HEK293 (cell line): ENCODE results near the gene SLC2A9.

Experiments
- KLF8 ChIP-seq: fragments of 450-650 bp; formaldehyde crosslinking; IDR thresholded peaks from 2 replicates; pipeline ENCODE4 v1.5.1; 2016; ENCODE audit warnings: missing biosample characterization, missing genetic modification characterization
- ZBTB20 ChIP-seq: fragments of 450-650 bp; formaldehyde crosslinking; IDR thresholded peaks from 2 replicates; pipeline ENCODE4 v1.5.1; 2016; ENCODE audit warnings: missing biosample characterization, missing genetic modification characterization
- ZIC2 ChIP-seq: fragments of 450-650 bp; formaldehyde crosslinking; IDR thresholded peaks from 2 replicates; pipeline ENCODE4 v1.5.1; 2016; ENCODE audit warnings: missing biosample characterization, missing genetic modification characterization
- ZNF133 ChIP-seq: fragments of 450-650 bp; formaldehyde crosslinking; IDR thresholded peaks from 2 replicates; pipeline ENCODE4 v1.5.1; 2016; ENCODE audit warnings: missing biosample characterization, missing genetic modification characterization
- ZNF16 ChIP-seq: fragments of 450-650 bp; formaldehyde crosslinking; IDR thresholded peaks from 2 replicates; pipeline ENCODE4 v1.5.1; 2016; ENCODE audit warnings: low read depth, missing biosample characterization, missing genetic modification characterization
- ZNF202 ChIP-seq: fragments of 450-650 bp; formaldehyde crosslinking; IDR thresholded peaks from 2 replicates; pipeline ENCODE4 v1.5.1; 2016; ENCODE audit warnings: missing biosample characterization, missing genetic modification characterization, borderline replicate concordance
- ZNF423 ChIP-seq: fragments of 450-650 bp; formaldehyde crosslinking; IDR thresholded peaks from 2 replicates; pipeline ENCODE4 v1.5.1; 2016; ENCODE audit warnings: missing biosample characterization, missing genetic modification characterization
- ZNF555 ChIP-seq: fragments of 450-650 bp; formaldehyde crosslinking; conservative IDR thresholded peaks from 2 replicates; pipeline ENCODE4 v1.5.1; 2017; ENCODE audit warnings: missing biosample characterization, mild to moderate bottlenecking, missing genetic modification characterization, inconsistent platforms
- ZNF561 ChIP-seq: fragments of 450-650 bp; IDR thresholded peaks from 2 replicates; pipeline ENCODE4 v1.5.1; 2018; ENCODE audit warnings: missing biosample characterization, missing genetic modification characterization, borderline replicate concordance
- ZNF701 ChIP-seq: fragments of 450-650 bp; formaldehyde crosslinking; IDR thresholded peaks from 2 replicates; pipeline ENCODE4 v1.5.1; 2016; ENCODE audit warnings: missing biosample characterization, missing genetic modification characterization
- TF ChIP-seq, protein P1 (sequence below): fragments of 450-650 bp; formaldehyde crosslinking; IDR thresholded peaks from 2 replicates; pipeline ENCODE4 v1.5.1; 2017; ENCODE audit warnings: missing biosample characterization, missing genetic modification characterization
- TF ChIP-seq, protein P2 (sequence below): fragments of 450-650 bp; formaldehyde crosslinking; IDR thresholded peaks from 2 replicates; pipeline ENCODE4 v1.5.1; 2016; ENCODE audit warnings: missing biosample characterization, missing genetic modification characterization
- TF ChIP-seq, protein P3 (sequence below): fragments of 450-650 bp; formaldehyde crosslinking; IDR thresholded peaks from 2 replicates; pipeline ENCODE4 v1.5.1; 2016; ENCODE audit warnings: missing biosample characterization, missing genetic modification characterization
- TF ChIP-seq, protein P4 (sequence below): fragments of 450-650 bp; formaldehyde crosslinking; IDR thresholded peaks from 2 replicates; pipeline ENCODE4 v1.5.1; 2016; ENCODE audit warnings: missing biosample characterization, missing genetic modification characterization
- TF ChIP-seq, protein P5 (sequence below): fragments of 450-650 bp; IDR thresholded peaks from 2 replicates; pipeline ENCODE4 v1.5.1; 2018; ENCODE audit warnings: missing biosample characterization, mild to moderate bottlenecking, missing genetic modification characterization

SLC2A9 gene

DNA sequence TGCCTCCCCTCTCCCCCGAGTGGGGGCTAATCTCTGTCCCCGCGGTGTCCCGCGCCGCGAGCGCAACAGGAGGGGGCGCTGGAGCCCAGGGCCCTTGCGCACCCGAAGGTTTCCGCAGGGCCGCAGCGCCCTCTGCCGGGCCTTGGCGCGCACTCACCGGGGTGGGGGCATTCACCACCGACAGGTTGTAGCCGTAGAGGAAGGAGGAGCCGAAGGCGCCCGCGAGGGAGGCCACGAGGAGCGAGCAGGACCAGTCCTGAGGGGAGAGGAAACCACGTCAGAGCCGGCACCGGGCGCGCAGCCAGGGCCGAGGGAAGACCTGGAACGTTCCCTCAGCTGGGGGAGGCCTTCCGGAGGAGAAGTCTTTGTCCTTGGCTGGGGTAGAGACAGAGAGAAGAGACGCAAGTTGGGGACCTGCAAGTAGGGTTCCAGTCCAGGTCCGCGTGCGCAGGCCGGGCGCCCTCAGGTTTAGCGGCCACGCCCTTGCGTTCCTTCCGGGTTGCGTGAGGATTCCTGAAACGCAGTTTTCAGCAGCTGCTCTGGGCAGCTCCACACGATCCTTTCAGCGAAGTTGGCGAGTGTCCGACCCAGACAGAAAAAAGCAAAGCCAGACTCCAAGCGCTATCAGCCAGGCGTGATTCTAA lies 2.4 kb downstream of the SLC2A9 start (continued):
- TF ChIP-seq, protein P1, sequence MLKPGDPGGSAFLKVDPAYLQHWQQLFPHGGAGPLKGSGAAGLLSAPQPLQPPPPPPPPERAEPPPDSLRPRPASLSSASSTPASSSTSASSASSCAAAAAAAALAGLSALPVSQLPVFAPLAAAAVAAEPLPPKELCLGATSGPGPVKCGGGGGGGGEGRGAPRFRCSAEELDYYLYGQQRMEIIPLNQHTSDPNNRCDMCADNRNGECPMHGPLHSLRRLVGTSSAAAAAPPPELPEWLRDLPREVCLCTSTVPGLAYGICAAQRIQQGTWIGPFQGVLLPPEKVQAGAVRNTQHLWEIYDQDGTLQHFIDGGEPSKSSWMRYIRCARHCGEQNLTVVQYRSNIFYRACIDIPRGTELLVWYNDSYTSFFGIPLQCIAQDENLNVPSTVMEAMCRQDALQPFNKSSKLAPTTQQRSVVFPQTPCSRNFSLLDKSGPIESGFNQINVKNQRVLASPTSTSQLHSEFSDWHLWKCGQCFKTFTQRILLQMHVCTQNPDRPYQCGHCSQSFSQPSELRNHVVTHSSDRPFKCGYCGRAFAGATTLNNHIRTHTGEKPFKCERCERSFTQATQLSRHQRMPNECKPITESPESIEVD (tag by site-specific recombination), result no peak
- TF ChIP-seq, protein P2, sequence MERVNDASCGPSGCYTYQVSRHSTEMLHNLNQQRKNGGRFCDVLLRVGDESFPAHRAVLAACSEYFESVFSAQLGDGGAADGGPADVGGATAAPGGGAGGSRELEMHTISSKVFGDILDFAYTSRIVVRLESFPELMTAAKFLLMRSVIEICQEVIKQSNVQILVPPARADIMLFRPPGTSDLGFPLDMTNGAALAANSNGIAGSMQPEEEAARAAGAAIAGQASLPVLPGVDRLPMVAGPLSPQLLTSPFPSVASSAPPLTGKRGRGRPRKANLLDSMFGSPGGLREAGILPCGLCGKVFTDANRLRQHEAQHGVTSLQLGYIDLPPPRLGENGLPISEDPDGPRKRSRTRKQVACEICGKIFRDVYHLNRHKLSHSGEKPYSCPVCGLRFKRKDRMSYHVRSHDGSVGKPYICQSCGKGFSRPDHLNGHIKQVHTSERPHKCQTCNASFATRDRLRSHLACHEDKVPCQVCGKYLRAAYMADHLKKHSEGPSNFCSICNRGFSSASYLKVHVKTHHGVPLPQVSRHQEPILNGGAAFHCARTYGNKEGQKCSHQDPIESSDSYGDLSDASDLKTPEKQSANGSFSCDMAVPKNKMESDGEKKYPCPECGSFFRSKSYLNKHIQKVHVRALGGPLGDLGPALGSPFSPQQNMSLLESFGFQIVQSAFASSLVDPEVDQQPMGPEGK (tag by site-specific recombination), result peak; percentile 48; the same call in 1 of the 2 replicates
- TF ChIP-seq ZNF701 (tag by site-specific recombination) (no peak), ZNF561 (tag by site-specific recombination) (no peak), ZNF133 (no peak), ZNF16 (no peak), ZNF423 (no peak), ZNF555 (tag by site-specific recombination) (no peak), ZNF202 (tag by site-specific recombination) (no peak), ZIC2 (tag by site-specific recombination) (peak; percentile 19; the same call in 1 of the 2 replicates), KLF8 (tag by site-specific recombination) (no peak), ZBTB20 (tag by site-specific recombination) (no peak)
- TF ChIP-seq, protein P3, sequence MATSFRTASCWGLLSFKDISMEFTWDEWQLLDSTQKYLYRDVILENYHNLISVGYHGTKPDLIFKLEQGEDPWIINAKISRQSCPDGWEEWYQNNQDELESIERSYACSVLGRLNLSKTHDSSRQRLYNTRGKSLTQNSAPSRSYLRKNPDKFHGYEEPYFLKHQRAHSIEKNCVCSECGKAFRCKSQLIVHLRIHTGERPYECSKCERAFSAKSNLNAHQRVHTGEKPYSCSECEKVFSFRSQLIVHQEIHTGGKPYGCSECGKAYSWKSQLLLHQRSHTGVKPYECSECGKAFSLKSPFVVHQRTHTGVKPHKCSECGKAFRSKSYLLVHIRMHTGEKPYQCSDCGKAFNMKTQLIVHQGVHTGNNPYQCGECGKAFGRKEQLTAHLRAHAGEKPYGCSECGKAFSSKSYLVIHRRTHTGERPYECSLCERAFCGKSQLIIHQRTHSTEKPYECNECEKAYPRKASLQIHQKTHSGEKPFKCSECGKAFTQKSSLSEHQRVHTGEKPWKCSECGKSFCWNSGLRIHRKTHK (tag by site-specific recombination), result no peak
- TF ChIP-seq, protein P4, sequence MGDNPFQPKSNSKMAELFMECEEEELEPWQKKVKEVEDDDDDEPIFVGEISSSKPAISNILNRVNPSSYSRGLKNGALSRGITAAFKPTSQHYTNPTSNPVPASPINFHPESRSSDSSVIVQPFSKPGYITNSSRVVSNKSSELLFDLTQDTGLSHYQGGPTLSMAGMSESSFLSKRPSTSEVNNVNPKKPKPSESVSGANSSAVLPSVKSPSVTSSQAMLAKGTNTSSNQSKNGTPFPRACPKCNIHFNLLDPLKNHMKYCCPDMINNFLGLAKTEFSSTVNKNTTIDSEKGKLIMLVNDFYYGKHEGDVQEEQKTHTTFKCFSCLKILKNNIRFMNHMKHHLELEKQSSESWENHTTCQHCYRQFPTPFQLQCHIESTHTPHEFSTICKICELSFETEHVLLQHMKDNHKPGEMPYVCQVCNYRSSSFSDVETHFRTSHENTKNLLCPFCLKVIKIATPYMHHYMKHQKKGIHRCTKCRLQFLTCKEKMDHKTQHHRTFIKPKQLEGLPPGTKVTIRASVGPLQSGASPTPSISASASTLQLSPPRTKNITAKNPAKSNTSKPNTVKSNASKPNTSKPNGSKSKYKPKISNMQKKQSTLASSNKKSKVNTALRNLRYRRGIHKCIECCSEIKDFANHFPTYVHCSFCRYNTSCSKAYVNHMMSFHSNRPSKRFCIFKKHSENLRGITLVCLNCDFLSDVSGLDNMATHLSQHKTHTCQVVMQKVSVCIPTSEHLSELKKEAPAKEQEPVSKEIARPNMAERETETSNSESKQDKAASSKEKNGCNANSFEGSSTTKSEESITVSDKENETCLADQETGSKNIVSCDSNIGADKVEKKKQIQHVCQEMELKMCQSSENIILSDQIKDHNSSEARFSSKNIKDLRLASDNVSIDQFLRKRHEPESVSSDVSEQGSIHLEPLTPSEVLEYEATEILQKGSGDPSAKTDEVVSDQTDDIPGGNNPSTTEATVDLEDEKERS (tag by site-specific recombination), result no peak
- TF ChIP-seq, protein P5, sequence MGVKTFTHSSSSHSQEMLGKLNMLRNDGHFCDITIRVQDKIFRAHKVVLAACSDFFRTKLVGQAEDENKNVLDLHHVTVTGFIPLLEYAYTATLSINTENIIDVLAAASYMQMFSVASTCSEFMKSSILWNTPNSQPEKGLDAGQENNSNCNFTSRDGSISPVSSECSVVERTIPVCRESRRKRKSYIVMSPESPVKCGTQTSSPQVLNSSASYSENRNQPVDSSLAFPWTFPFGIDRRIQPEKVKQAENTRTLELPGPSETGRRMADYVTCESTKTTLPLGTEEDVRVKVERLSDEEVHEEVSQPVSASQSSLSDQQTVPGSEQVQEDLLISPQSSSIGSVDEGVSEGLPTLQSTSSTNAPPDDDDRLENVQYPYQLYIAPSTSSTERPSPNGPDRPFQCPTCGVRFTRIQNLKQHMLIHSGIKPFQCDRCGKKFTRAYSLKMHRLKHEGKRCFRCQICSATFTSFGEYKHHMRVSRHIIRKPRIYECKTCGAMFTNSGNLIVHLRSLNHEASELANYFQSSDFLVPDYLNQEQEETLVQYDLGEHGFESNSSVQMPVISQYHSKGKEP (tag by site-specific recombination), result no peak
